Lower leg skin (tissue), 3 donors: ENCODE results near the gene SPRED3.

Experiments
- CTCF ChIP-seq, 3 donors: fragments of 450-650 bp; IDR thresholded peaks; one replicate each; pipeline ENCODE4 v1.5.1; 2016; ENCODE audit warnings: antibody characterized with exemption in 3 of 3, mild to moderate bottlenecking in 3 of 3, moderate library complexity in 2 of 3
- POLR2A ChIP-seq, 2 donors: fragments of 450-650 bp; IDR thresholded peaks; one replicate each; pipeline ENCODE4 v1.6.1; 2016 to 2017; ENCODE audit warnings: antibody characterized with exemption in 2 of 2, mild to moderate bottlenecking in 1 of 2, moderate library complexity in 1 of 2

DNA sequence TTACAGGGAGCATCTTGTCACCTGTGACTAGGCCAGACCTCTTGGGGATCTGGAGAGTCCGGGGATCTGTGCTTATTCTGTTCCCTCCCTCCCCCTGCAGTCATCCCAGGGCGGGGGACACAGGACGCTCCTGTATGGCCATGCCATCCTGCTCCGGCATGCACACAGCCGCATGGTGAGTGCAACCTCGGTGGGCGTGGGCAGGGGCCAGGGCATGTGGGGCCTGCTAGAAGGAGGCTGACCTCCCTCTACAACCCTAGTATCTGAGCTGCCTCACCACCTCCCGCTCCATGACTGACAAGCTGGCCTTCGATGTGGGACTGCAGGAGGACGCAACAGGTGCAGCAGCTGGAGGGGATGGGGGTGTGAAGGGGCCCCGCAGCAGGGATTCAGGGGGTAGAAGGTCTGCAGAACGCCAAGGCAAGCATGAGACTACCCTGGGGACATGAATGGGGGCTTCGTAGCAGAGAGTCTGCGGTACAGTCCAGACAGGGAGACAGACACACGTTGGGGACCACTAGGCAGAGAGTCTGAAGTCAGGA, 55.0 kb downstream of the SPRED3 start:
- TF ChIP-seq POLR2A (IDR thresholded peaks at IDR 0.05) (no peak), CTCF (IDR thresholded peaks at IDR 0.05) (no peak)
